ENCODE results near the gene PTPRD.

The PTPRD gene

DNA sequence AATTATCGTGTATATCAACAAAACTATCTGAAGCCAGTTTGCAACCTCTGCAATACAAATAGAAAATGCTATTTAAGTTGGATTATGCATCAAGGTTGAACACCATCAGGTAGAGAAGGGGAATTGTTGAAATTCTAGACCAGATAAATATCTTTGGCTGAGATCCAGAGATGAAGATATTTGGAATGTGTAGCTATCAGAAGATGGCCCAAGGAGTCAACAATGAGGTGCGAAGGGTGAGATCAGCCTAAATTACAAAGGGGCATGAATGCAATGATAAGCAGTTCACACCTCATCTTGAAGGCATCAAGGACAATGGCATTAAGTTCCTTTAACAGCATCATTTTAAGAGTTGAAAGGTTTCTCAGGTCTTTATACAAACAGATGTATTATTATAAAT is 2241.1 kb downstream of the PTPRD start:
- Histone ChIP-seq H3K9me3 (ENCODE audit: insufficient read depth, low read depth, low read length) (no peaks in the 10 kb centered on the region), H3K4ac (ENCODE audit: low read depth, low read length) (no peak overlapping the region), H2AFZ (ENCODE audit: insufficient read depth, low read length, poor library complexity) (no peak overlapping the region), H2AK5ac (ENCODE audit: low read length) (no peak overlapping the region), H3K18ac (ENCODE audit: low read length) (no peak overlapping the region), H2BK5ac (ENCODE audit: low read depth, low read length, poor library complexity) (no peak overlapping the region), H3K23ac (ENCODE audit: low read length) (no peak overlapping the region), H2BK120ac (ENCODE audit: insufficient read depth, low read length, poor library complexity) (no peak overlapping the region), H3K9ac (ENCODE audit: low read length) (no peak overlapping the region), H3K79me2 (ENCODE audit: control insufficient read depth, insufficient read depth, low read length, poor library complexity) (no peaks in the 10 kb centered on the region), H3K4me2 (ENCODE audit: low read length) (no peak overlapping the region), H3K4me3 (ENCODE audit: low read depth, low read length) (no peak overlapping the region), H3K36me3 (ENCODE audit: control insufficient read depth in 1 of 2, insufficient read depth in 2 of 2, low read length in 2 of 2) (no peaks in the 10 kb centered on the region), H3K27me3 (ENCODE audit: insufficient read depth, low read length) (no peaks in the 10 kb centered on the region), H3K14ac (ENCODE audit: low read length) (no peak overlapping the region), H4K12ac (ENCODE audit: low read depth, low read length) (no peak overlapping the region), H4K8ac (ENCODE audit: low read depth, low read length) (no peak overlapping the region), H2BK12ac (ENCODE audit: low read length) (no peak overlapping the region), H3K79me1 (ENCODE audit: low read length) (no peaks in the 10 kb centered on the region), H3K4me1 (ENCODE audit: control insufficient read depth in 1 of 2, insufficient read depth in 2 of 2, low read length in 2 of 2) (no peaks in the 10 kb centered on the region), H3K27ac (ENCODE audit: low read depth, low read length) (no peak overlapping the region), H4K91ac (ENCODE audit: low read depth, low read length) (no peak overlapping the region)
- WGBS (ENCODE audit: extremely low coverage, insufficient coverage, insufficient read length), result no CpG with 5 or more reads among the region's 2 CpGs
- DNase-seq, result peak in 1 of 2 donors; percentile 71

DNA sequence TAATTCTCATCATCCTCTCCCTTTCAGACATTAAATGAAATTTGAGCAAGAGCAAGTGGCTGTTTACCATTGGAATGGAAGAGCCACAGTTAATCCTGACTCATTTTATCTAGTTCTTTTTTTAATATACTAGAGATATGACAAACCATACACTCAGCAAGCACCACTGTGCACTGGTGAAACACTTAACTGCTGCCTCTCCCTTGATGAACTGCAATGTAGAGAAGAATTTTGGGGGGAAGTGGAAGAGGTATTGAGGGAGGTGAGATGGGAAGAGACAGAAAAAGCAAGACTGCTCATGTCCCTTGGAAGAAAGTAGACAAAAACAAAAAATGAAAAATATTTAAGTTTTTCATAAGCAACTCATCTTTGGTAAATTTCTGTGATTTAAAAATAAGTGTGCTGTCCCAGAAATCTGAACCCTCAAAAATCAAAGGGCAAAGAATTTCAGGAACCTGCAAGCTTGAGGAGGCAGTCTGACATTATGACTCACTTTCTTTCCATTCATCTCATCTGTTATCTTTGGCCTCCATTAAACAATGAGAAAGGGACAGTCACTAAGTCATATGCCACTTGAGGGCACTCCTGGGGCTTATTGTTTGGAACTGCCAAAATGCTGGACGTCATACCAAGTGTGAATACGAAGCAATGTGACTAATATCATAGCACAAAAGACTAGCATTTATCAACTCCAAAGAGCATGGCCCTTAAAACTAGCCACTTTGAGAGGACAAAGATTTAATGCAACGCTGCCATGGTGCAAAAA is 2246.5 kb downstream of the PTPRD start:
- no peak overlapping the region for H3K23ac ChIP-seq (ENCODE audit: low read length)
- H3K18ac ChIP-seq (ENCODE audit: low read length), result no peak overlapping the region

DNA sequence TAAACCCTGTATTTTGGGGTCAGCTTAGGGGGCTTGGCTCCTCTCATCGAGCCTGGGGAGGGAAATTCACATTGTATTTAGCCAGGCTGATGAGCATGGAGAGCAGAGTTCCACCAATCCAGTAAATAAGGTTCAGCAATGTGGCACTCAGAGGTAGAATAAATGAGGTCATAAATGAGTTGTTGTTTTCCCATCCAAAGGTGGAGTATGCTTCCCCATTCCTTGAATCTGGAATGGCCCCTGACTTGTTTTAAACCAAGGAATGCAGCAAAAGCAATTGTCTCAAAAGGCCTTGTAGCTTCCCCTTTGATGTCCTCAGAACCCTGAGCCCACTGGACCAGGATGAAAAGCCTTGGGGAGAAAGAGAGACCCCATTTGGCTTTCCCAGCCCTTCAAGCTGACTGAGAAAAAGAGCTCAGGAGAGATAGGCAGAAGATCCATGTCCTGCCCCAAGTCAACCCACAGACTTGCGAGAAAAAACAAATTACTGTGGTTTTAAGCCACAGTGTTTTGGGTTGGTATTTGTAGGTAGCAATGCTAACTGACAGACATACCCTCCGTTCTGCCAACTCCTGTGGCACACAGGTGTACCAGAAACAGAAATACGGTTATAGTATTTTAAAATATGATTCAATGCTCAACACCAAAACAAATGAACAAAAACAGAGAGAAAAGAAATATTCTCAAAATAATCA is 2247.2 kb downstream of the PTPRD start:
- no peak overlapping the region for H3K18ac ChIP-seq (ENCODE audit: low read length)
- H2AFZ ChIP-seq (ENCODE audit: insufficient read depth, low read length, poor library complexity), result no peak overlapping the region
- no peak overlapping the region for H3K4ac ChIP-seq (ENCODE audit: low read depth, low read length)
- H2BK120ac ChIP-seq (ENCODE audit: insufficient read depth, low read length, poor library complexity), result peak overlapping the region; percentile 46
- peaks cover 2% of the 10 kb centered on the region for H3K9me3 ChIP-seq (ENCODE audit: insufficient read depth, low read depth, low read length)
- H3K9ac ChIP-seq (ENCODE audit: low read length), result no peak overlapping the region
- H3K27ac ChIP-seq (ENCODE audit: low read depth, low read length), result peak overlapping the region; percentile 27
- no peak overlapping the region for H3K23ac ChIP-seq (ENCODE audit: low read length)
- H4K91ac ChIP-seq (ENCODE audit: low read depth, low read length), result peak overlapping the region; percentile 11
- H3K79me1 ChIP-seq (ENCODE audit: low read length), result no peaks in the 10 kb centered on the region
- peaks cover 7 to 8% of the 10 kb centered on the region in 2 experiments for H3K4me1 ChIP-seq (ENCODE audit: control insufficient read depth in 1 of 2, insufficient read depth in 2 of 2, low read length in 2 of 2)
- no peaks in the 10 kb centered on the region for H3K36me3 ChIP-seq (ENCODE audit: control insufficient read depth in 1 of 2, insufficient read depth in 2 of 2, low read length in 2 of 2)
- H2BK5ac ChIP-seq (ENCODE audit: low read depth, low read length, poor library complexity), result no peak overlapping the region
- peak overlapping the region; percentile 65 for H2BK12ac ChIP-seq (ENCODE audit: low read length)
- H3K79me2 ChIP-seq (ENCODE audit: control insufficient read depth, insufficient read depth, low read length, poor library complexity), result no peaks in the 10 kb centered on the region
- no peak for DNase-seq
- no peaks in the 10 kb centered on the region for H3K27me3 ChIP-seq (ENCODE audit: insufficient read depth, low read length)
- H3K4me2 ChIP-seq (ENCODE audit: low read length), result peak overlapping the region; percentile 3
- WGBS (ENCODE audit: extremely low coverage, insufficient coverage, insufficient read length), result no CpG with 5 or more reads among the region's 4 CpGs
- no peak overlapping the region for H4K12ac ChIP-seq (ENCODE audit: low read depth, low read length)
- H3K4me3 ChIP-seq (ENCODE audit: low read depth, low read length), result no peak overlapping the region
- H3K14ac ChIP-seq (ENCODE audit: low read length), result no peak overlapping the region
- H2AK5ac ChIP-seq (ENCODE audit: low read length), result no peak overlapping the region
- no peak overlapping the region for H4K8ac ChIP-seq (ENCODE audit: low read depth, low read length)

More for the DNA sequence above, 2246.5 kb downstream of the PTPRD start:
- no peak overlapping the region for H2AK5ac ChIP-seq (ENCODE audit: low read length)
- no peak overlapping the region for H3K4me2 ChIP-seq (ENCODE audit: low read length)
- H3K27me3 ChIP-seq (ENCODE audit: insufficient read depth, low read length), result no peaks in the 10 kb centered on the region
- DNase-seq, result peak; percentile 16 to 30
- no peaks in the 10 kb centered on the region for H3K79me2 ChIP-seq (ENCODE audit: control insufficient read depth, insufficient read depth, low read length, poor library complexity)
- no peak overlapping the region for H2BK120ac ChIP-seq (ENCODE audit: insufficient read depth, low read length, poor library complexity)
- no CpG with 5 or more reads among the region's 3 CpGs for WGBS (ENCODE audit: extremely low coverage, insufficient coverage, insufficient read length)
- no peak overlapping the region for H3K9ac ChIP-seq (ENCODE audit: low read length)
- H3K9me3 ChIP-seq (ENCODE audit: insufficient read depth, low read depth, low read length), result peaks cover 2% of the 10 kb centered on the region
- H3K4me1 ChIP-seq (ENCODE audit: control insufficient read depth in 1 of 2, insufficient read depth in 2 of 2, low read length in 2 of 2), result peaks cover 7 to 8% of the 10 kb centered on the region in 2 experiments
- H3K4me3 ChIP-seq (ENCODE audit: low read depth, low read length), result no peak overlapping the region
- H3K79me1 ChIP-seq (ENCODE audit: low read length), result no peaks in the 10 kb centered on the region
- no peak overlapping the region for H3K4ac ChIP-seq (ENCODE audit: low read depth, low read length)
- no peak overlapping the region for H4K91ac ChIP-seq (ENCODE audit: low read depth, low read length)
- H3K36me3 ChIP-seq (ENCODE audit: control insufficient read depth in 1 of 2, insufficient read depth in 2 of 2, low read length in 2 of 2), result no peaks in the 10 kb centered on the region
- H2BK12ac ChIP-seq (ENCODE audit: low read length), result no peak overlapping the region
- no peak overlapping the region for H3K27ac ChIP-seq (ENCODE audit: low read depth, low read length)
- no peak overlapping the region for H4K8ac ChIP-seq (ENCODE audit: low read depth, low read length)
- H3K14ac ChIP-seq (ENCODE audit: low read length), result no peak overlapping the region
- H2AFZ ChIP-seq (ENCODE audit: insufficient read depth, low read length, poor library complexity), result no peak overlapping the region
- H4K12ac ChIP-seq (ENCODE audit: low read depth, low read length), result no peak overlapping the region
- H2BK5ac ChIP-seq (ENCODE audit: low read depth, low read length, poor library complexity), result no peak overlapping the region

DNA sequence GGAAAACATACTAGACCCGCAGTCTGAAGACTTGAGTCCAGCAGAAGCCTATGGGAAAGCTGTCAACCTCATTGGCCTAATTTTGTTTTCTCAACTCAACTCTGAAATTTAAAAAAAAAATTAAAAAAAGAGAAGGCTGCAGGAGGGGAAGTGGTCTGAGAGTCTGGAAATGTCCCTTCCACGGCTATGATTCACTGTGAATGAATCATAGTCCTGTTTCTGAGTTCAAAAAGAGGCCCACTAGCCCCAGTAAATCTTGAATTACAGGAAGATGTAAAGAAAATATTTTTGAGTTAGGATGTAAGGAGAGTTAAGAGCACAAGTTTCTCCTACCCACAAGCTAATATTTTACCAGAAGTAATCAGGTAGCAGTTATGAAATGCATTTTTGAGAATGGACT is 2247.8 kb downstream of the PTPRD start:
- Histone ChIP-seq H2AK5ac (ENCODE audit: low read length) (no peak overlapping the region), H3K4me2 (ENCODE audit: low read length) (peak overlapping the region; percentile 3), H3K36me3 (ENCODE audit: control insufficient read depth in 1 of 2, insufficient read depth in 2 of 2, low read length in 2 of 2) (no peaks in the 10 kb centered on the region), H3K9ac (ENCODE audit: low read length) (no peak overlapping the region), H3K14ac (ENCODE audit: low read length) (no peak overlapping the region), H4K12ac (ENCODE audit: low read depth, low read length) (no peak overlapping the region), H3K27me3 (ENCODE audit: insufficient read depth, low read length) (no peaks in the 10 kb centered on the region), H3K9me3 (ENCODE audit: insufficient read depth, low read depth, low read length) (peaks cover 2% of the 10 kb centered on the region), H3K4ac (ENCODE audit: low read depth, low read length) (no peak overlapping the region), H3K79me2 (ENCODE audit: control insufficient read depth, insufficient read depth, low read length, poor library complexity) (no peaks in the 10 kb centered on the region), H4K8ac (ENCODE audit: low read depth, low read length) (no peak overlapping the region), H3K27ac (ENCODE audit: low read depth, low read length) (no peak overlapping the region), H3K23ac (ENCODE audit: low read length) (no peak overlapping the region), H2BK5ac (ENCODE audit: low read depth, low read length, poor library complexity) (no peak overlapping the region), H3K18ac (ENCODE audit: low read length) (no peak overlapping the region), H3K79me1 (ENCODE audit: low read length) (no peaks in the 10 kb centered on the region), H2BK120ac (ENCODE audit: insufficient read depth, low read length, poor library complexity) (no peak overlapping the region), H4K91ac (ENCODE audit: low read depth, low read length) (peak overlapping the region; percentile 11), H2BK12ac (ENCODE audit: low read length) (no peak overlapping the region), H3K4me3 (ENCODE audit: low read depth, low read length) (no peak overlapping the region), H3K4me1 (ENCODE audit: control insufficient read depth in 1 of 2, insufficient read depth in 2 of 2, low read length in 2 of 2) (peaks cover 7 to 8% of the 10 kb centered on the region in 2 experiments), H2AFZ (ENCODE audit: insufficient read depth, low read length, poor library complexity) (no peak overlapping the region)
- DNase-seq, result peak in 1 of 2 donors; percentile 19
- no CpG with 5 or more reads among the region's 2 CpGs for whole genome bisulfite sequencing (ENCODE audit: extremely low coverage, insufficient coverage, insufficient read length)
